Activated T-cell treated with anti-CD3 and anti-CD28 coated beads, Interleukin-2, amount 50 U/mL, for 4 hours (primary cell): ENCODE results near the gene CHST3. TPM values are rescaled to one million over a fixed set of nuclear protein-coding genes. Genes with fewer than 3 reads are reported as not detected.
"Not testable (repeated sequence)": the region's sequence is repeated elsewhere in the genome, so short reads cannot be mapped to it uniquely, and the experiment has no call there.

ENCODE experiments used
- ATAC-seq, 2 donors: fragments of 200-7000 bp; cut with Tn5 transposase; one replicate each; pipeline ENCODE4 v1.10.0; 2021
- DNase-seq: peaks from one replicate; pipeline ENCODE4 v3.0.0-alpha.2; 2020
- H3K27me3 Mint-ChIP-seq: one replicate; pipeline ENCODE4 v1.8.0; 2021; ENCODE audit warnings: low read depth, mixed read lengths
- H3K36me3 Mint-ChIP-seq: one replicate; pipeline ENCODE4 v1.8.0; 2022; ENCODE audit warnings: mixed read lengths; ENCODE audit not compliant: insufficient read depth
- H3K4me1 Mint-ChIP-seq: one replicate; pipeline ENCODE4 v1.8.0; 2021; ENCODE audit warnings: low read depth, mixed read lengths
- H3K4me3 Mint-ChIP-seq: one replicate; pipeline ENCODE4 v1.8.0; 2021; ENCODE audit warnings: mild to moderate bottlenecking, moderate library complexity, mixed read lengths
- H3K9me3 Mint-ChIP-seq: one replicate; pipeline ENCODE4 v1.8.0; 2021; ENCODE audit warnings: mixed read lengths
- total RNA-seq, 3 donors: library from RNA; stranded (reverse); gene quantifications; one replicate each; pipeline ENCODE4 v1.2.1, GENCODE V29; 2021

Gene CHST3
- total RNA-seq, 3 donors from 2014 or later = 0.90 to 2.0 (median 1.1) TPM

DNA sequence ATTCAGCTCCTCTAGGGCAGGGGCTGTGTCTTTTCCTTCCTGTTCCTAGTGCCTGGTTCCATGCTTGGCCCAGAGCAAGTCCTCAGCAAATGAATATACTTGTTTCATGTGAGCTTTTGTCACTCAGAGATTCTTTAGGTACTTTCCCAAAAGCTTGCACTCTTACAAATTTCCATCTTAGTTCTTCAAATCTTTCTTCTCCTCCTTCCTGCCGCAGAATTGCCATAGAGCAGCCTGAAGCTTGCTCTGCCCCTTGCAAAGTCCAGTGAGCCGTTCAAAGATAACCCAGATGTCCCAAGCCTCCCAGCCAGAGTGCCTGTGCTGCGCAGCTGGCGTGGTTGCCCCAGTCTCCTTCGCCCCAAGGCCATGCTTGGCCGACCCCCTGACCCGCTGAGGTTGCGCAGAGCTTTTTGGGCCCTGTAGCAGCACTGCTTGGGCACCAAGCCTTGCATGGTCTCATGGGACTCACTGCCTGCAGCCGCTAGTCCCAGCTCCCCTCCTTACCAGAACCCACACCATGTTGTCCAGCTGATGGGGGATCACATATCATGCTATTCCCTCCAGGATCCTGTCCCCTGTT lies 20.7 kb downstream of the CHST3 start:
- no peak overlapping the region for H3K4me3 Mint-ChIP-seq
- ATAC-seq (no peak), DNase-seq (no peak)
- H3K9me3 Mint-ChIP-seq = no peaks in the 10 kb centered on the region
- peaks cover 9% of the 10 kb centered on the region for H3K4me1 Mint-ChIP-seq
- no peaks in the 10 kb centered on the region for H3K36me3 Mint-ChIP-seq
- peaks cover 2% of the 10 kb centered on the region for H3K27me3 Mint-ChIP-seq

DNA sequence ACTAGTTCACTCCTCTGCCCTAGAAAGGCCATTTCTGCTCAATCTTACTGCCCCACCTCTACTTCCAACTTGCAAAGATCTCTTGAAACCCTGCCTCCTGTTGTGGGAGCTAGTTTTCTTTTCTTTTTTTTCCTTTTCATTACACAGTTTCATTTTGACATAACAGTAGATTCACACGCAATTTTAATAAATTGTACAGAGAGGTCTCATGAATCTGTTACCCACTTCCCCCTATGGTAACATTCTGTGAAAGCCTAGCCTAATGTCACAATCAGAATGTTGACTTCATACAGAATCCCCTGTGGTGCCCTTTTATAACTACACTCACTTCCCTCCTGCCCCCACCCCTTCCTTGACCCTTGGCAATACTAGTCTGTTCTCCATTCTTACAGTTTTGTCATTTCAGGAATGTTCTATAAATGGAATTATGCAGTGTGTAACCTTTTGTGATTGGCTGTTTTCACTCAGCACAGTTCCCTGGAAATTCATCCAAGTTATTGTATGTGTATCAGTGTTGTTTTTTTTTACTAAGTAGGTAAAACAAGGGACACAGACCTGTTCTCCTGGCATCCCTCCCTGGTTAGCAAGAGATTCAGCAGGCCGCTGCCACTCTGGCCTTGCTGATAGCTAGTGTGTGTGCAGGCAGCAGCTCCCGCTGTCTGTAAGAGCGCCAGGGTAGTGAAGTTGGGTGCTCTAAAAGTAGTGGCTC lies 21.5 kb downstream of the CHST3 start:
- DNase-seq (no peak), ATAC-seq (peak in 1 of 2 donors; percentile 38)
- Mint-ChIP-seq H3K36me3 (no peaks in the 10 kb centered on the region), H3K4me1 (peaks cover 9% of the 10 kb centered on the region), H3K27me3 (peaks cover 2% of the 10 kb centered on the region), H3K9me3 (no peaks in the 10 kb centered on the region), H3K4me3 (no peak overlapping the region)

DNA sequence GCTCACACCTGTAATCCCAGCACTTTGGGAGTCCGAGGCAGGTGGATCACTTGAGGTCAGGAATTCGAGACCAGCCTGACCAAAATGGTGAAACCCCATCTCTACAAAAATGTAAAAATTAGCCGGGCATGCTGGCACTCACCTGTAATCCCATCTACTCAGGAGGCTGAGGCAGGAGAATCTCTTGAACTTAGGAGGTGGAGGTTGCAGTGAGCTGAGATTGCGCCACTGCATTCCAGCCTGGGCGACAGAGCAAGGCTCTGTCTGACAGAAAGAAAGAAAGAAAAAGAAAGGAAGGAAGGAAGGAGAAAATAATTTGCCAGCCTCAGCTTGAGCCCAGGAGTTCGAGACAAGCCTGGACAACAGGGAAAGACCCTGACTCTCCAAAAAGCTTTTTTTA lies 24.7 kb downstream of the CHST3 start:
- not testable (repeated sequence) for H3K9me3 Mint-ChIP-seq, H3K36me3 Mint-ChIP-seq, DNase-seq, H3K4me3 Mint-ChIP-seq, H3K27me3 Mint-ChIP-seq, ATAC-seq, H3K4me1 Mint-ChIP-seq

DNA sequence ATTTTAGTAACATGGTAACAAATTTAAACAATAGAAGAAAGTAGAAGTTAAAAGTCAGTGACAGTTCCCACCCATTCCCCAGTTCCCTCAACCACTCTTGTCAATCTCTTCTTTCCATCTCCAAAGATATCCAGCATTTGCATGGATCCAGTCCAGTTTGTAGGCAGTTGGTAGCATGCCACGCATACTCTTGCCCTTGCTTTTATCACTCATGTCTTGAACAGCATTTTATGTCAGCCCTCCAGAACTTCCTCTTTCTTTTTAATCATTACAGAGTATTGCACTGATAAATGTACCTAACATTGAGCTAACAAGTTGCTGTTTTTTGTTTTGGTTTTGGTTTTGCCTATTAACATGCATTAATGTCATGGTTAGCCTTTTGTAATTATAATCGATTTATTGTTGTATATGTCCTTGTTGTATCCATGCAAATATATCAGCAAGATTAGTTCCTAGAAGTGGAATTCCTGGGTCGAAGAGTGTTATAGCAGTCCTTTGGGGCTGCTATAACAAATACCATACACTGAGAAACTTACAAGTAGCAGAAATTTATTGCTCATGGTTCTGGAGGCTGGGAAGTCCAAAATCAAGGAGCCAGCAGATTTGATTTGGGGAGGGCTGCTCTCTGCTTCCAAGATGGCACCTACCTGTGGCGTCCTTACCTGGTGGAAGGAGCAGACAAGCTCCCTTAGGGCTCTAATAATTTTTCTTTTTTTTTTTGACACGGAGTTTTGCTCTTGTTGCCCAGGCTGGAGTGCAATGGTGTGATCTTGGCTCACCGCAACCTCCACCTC lies 25.7 kb downstream of the CHST3 start:
- H3K4me3 Mint-ChIP-seq = no peak overlapping the region
- DNase-seq (no peak), ATAC-seq (no peak)
- H3K36me3 Mint-ChIP-seq = no peaks in the 10 kb centered on the region
- peaks cover 7% of the 10 kb centered on the region for H3K4me1 Mint-ChIP-seq
- H3K9me3 Mint-ChIP-seq = no peaks in the 10 kb centered on the region
- no peaks in the 10 kb centered on the region for H3K27me3 Mint-ChIP-seq

- H3K9me3 Mint-ChIP-seq = no peaks in the 10 kb centered on the region
- DNase-seq (no peak), ATAC-seq (no peak)
- H3K27me3 Mint-ChIP-seq = no peaks in the 10 kb centered on the region
- H3K36me3 Mint-ChIP-seq = no peaks in the 10 kb centered on the region
- no peak overlapping the region for H3K4me3 Mint-ChIP-seq
- H3K4me1 Mint-ChIP-seq = peaks cover under 1% of the 10 kb centered on the region
These were observed 26.6 kb downstream of the CHST3 start for GRCh38 chr10:71990706-71991269.

- ATAC-seq (no peak), DNase-seq (no peak)
- Mint-ChIP-seq H3K9me3 (no peaks in the 10 kb centered on the region), H3K4me1 (peaks cover 3% of the 10 kb centered on the region), H3K36me3 (no peaks in the 10 kb centered on the region), H3K27me3 (peaks cover 4% of the 10 kb centered on the region), H3K4me3 (no peak overlapping the region)
These were observed 31.3 kb downstream of the CHST3 start for GRCh38 chr10:71995449-71995848.

DNA sequence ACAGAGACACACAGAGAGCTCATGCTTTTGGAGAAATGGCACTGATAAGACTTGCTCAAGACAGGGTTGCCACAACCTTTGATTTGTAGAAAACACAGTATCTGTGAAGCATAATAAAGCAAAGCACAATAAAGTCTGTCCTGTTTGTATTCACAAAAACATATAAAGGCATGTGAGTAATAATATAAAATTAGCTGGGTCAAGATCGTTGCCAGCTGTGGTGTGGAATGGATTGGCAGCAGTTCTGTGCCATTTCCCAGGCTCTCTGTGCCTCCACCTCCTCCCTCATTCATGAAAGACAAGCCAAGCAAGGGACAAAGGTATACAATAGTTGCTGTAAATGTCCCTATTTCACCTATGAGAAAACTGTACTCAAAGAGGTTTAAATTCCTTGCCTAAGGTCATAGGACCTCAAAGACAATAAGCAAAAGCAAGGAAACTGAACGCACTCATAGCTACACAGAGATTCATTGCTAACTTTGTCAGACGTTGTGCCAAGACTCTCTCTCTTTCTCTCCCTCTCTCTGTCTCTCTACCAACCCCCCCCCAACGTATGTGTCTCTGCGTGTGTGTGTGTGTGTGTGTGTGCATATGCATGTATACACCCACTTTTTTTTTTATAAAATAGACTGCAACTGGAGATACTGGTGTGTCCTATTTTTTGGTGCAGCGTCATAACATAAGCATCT lies 31.8 kb downstream of the CHST3 start:
- ATAC-seq = no peak
- Mint-ChIP-seq H3K4me3 (no peak overlapping the region), H3K9me3 (no peaks in the 10 kb centered on the region), H3K4me1 (peaks cover 3% of the 10 kb centered on the region), H3K36me3 (no peaks in the 10 kb centered on the region), H3K27me3 (peaks cover 4% of the 10 kb centered on the region)
- no peak for DNase-seq

- DNase-seq (no peak), ATAC-seq (no peak)
- Mint-ChIP-seq H3K9me3 (no peaks in the 10 kb centered on the region), H3K4me3 (no peak overlapping the region), H3K4me1 (peaks cover 3% of the 10 kb centered on the region), H3K36me3 (no peaks in the 10 kb centered on the region), H3K27me3 (peaks cover 4% of the 10 kb centered on the region)
These were observed 32.6 kb downstream of the CHST3 start for GRCh38 chr10:71996592-71997371.

DNA sequence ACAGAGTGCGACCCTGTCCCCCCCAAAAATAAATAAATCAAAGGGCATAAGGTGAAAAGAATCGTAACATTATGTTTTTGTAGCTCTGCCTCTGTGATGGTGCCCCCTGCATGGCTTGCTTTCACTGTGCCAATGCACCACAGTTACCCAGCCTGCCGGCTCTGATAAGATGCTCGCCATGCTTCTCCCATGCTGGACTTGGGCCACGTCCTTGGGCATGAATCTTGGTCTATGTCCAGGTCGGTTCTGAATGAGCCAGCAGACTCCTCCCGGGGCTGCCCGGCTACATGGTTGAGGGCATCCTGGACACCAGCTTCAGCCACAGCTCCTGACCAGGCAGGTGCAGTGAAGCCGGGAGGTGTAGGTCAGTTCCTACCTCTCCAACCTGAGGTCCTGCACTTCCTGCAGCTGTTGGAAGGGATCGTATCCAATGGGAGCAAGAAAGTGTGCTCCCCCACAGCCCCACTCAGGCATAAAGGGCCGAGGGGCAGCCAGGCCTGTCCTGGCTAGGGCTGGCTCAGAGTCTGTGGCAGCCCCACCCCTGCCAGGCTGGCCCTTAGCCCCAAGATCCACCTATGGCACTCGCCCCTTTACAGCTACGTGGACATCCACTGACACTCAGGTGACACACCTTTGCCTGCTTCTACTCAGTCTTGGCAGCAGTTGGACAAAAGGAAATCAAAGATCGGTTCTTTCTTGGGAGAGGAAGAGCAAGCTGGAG lies 34.1 kb downstream of the CHST3 start:
- ATAC-seq (no peak), DNase-seq (no peak)
- H3K4me3 Mint-ChIP-seq = no peak overlapping the region
- no peaks in the 10 kb centered on the region for H3K36me3 Mint-ChIP-seq
- peaks cover 3% of the 10 kb centered on the region for H3K4me1 Mint-ChIP-seq
- peaks cover 4% of the 10 kb centered on the region for H3K27me3 Mint-ChIP-seq
- H3K9me3 Mint-ChIP-seq = no peaks in the 10 kb centered on the region

- no peaks in the 10 kb centered on the region for H3K36me3 Mint-ChIP-seq
- no peak overlapping the region for H3K4me3 Mint-ChIP-seq
- H3K27me3 Mint-ChIP-seq = peaks cover 4% of the 10 kb centered on the region
- ATAC-seq (no peak), DNase-seq (no peak)
- no peaks in the 10 kb centered on the region for H3K9me3 Mint-ChIP-seq
- peaks cover 3% of the 10 kb centered on the region for H3K4me1 Mint-ChIP-seq
These were observed 34.6 kb downstream of the CHST3 start for GRCh38 chr10:71998840-71999194.

GRCh38 chr10:71999360-72000072 lies 35.3 kb downstream of the CHST3 start:
- ATAC-seq (no peak), DNase-seq (no peak)
- Mint-ChIP-seq H3K4me1 (peaks cover 3% of the 10 kb centered on the region), H3K4me3 (no peak overlapping the region), H3K27me3 (peaks cover 4% of the 10 kb centered on the region), H3K36me3 (no peaks in the 10 kb centered on the region), H3K9me3 (no peaks in the 10 kb centered on the region)

DNA sequence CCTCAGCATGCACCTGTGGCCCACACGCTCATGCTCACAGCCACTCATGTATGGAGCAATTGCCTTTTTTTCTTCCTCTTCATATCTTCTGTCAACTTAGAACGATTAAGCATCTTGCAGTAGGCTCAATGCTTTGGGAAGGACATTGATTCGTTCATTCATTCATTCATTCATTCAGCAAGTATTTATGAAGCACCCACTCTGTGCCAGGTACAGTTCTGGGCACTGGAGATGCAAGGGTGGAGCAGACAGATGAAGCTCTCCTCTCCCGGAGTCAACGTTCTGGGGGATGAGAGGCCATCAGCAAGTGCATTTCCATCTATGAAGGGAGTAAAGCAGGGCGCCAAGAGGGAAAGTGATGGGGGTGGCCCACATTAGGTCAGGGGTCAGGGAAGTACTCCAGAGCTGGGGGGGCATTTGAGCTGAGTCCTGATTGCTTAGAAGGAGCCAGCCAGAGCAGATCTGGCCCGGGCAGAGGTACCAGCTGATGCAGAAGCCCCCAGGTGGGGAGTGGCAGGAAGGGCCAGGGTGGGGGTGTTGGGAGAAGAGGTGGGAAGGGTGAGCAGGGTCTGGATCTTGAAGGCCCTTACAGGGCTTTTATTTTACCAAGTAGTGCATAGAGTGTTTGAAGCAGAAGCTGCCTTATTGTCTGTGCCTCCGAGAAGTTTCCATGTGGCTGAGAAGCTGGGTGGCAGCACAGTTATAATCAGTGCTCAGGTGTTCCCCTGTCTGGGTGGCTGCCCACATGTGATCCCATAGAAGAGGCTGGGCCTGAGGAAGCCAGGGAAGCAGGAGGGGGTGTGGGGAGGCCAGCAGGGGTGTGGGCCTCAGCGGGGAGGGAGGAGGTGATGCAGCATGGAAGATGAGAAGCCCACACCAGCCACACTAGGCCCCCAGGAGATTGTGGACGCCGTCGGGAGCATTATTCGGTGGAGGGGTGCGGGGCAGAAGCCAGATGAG lies 36.2 kb downstream of the CHST3 start:
- Mint-ChIP-seq H3K4me1 (peaks cover 3% of the 10 kb centered on the region), H3K36me3 (no peaks in the 10 kb centered on the region), H3K27me3 (peaks cover 4% of the 10 kb centered on the region), H3K9me3 (no peaks in the 10 kb centered on the region), H3K4me3 (no peak overlapping the region)
- DNase-seq = no peak
- no peak for ATAC-seq
